ENCODE data around the gene SIVA1. TPM values are rescaled to one million over a fixed set of nuclear protein-coding genes. Genes with fewer than 3 reads are reported as not detected.

The SIVA1 gene
- total and polyA plus RNA-seq, 2 of the 4 experiments (the other 2 are of a cell fraction): 166 to 184 TPM

DNA sequence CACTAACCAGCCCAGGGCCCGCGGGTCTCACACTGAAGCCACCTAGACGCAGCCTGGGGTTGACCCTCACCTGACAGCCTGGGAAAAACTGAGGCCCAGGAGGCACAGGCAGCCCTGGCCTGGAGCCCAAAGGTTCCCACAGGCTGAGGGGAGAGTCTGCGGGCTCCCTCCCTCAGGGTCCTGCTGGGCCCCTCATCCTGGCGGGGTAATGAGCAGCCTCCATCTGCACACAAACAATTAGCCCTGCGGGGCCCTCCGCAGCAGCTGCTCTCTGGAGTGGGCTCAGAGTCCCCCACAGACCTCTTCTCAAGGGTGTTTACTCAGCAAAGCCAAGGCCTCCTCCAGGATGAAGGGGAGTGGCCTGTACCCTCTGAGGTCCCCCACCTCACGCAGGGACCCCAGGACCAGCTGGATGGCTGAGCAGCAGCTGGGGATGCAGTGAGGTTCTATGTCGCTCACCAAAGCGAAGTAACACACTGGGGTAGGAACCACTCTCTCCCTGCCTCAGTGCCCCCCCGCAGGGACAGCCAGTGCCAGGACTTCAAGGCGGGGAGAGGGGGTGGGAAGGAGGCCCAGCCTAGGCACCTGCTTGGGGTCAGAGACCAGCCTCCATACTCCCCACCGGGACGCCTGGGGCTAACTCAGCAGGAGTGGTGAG is 35.3 kb downstream of the SIVA1 start:
- ChIA-PET CTCF (no interaction called here), POLR2A (ENCODE audit: unreplicated experiment) (no interaction called here)
- Histone ChIP-seq H3K18ac (ENCODE audit: low read depth, low read length) (no peak overlapping the region), H2BK5ac (ENCODE audit: low read depth, low read length, poor library complexity, severe bottlenecking) (no peak overlapping the region), H4K5ac (ENCODE audit: low read depth, low read length) (no peak overlapping the region), H2AK9ac (replicated peaks; ENCODE audit: low read depth, low read length, poor library complexity) (no peak overlapping the region), H3K9ac (ENCODE audit: low read depth, low read length) (no peak overlapping the region), H2BK120ac (ENCODE audit: low read depth, low read length) (no peak overlapping the region), H3K4me3 (ENCODE audit: insufficient read depth, low read depth, low read length) (no peak overlapping the region), H3K4me1 (ENCODE audit: control insufficient read depth, insufficient read depth, low read length) (peaks cover 6% of the 10 kb centered on the region; the same call in 1 of the 2 replicates), H2AK5ac (ENCODE audit: low read depth, low read length) (no peak overlapping the region), H2BK20ac (ENCODE audit: low read depth, low read length) (no peak overlapping the region), H3K27ac (ENCODE audit: insufficient read depth, low read length) (no peak overlapping the region), H2BK15ac (ENCODE audit: low read depth, low read length) (no peak overlapping the region), H3K9me1 (ENCODE audit: insufficient read depth, low read length) (no peaks in the 10 kb centered on the region), H3K56ac (ENCODE audit: extremely low read depth, insufficient read depth, low read length) (no peak overlapping the region), H3K4me2 (ENCODE audit: low read depth, low read length) (no peak overlapping the region), H4K91ac (ENCODE audit: insufficient read depth, low read depth, low read length) (no peak overlapping the region), H3K14ac (replicated peaks; ENCODE audit: low read depth, low read length) (no peak overlapping the region), H3K9me3 (ENCODE audit: control insufficient read depth, insufficient read depth, low read length) (no peaks in the 10 kb centered on the region), H3K23ac (ENCODE audit: low read depth, low read length) (no peak overlapping the region), H3K27me3 (ENCODE audit: control insufficient read depth, insufficient read depth, low read length) (no peaks in the 10 kb centered on the region), H4K20me1 (ENCODE audit: insufficient read depth, low read length) (peaks cover 94% of the 10 kb centered on the region), H4K8ac (ENCODE audit: low read depth in 2 of 2, low read length in 2 of 2) (no peak overlapping the region), H3K79me1 (ENCODE audit: low read depth in 1 of 2, low read length in 2 of 2) (peaks cover 9 to 65% of the 10 kb centered on the region in 2 experiments; a peak in 3 of 4 replicates), H2AFZ (replicated peaks; ENCODE audit: low read length, poor library complexity) (no peak overlapping the region), H3K36me3 (ENCODE audit: control insufficient read depth, insufficient read depth, low read length) (peaks cover 46% of the 10 kb centered on the region), H3K4ac (ENCODE audit: low read depth, low read length) (no peak overlapping the region)
- 94% methylated on average over 3 of the region's 14 CpGs; no CpG with 5 or more reads in 1 of the 2 experiments for WGBS, 2 experiments (ENCODE audit: extremely low coverage in 2 of 2, insufficient read length in 1 of 2)
- no TSS peak for BruUV-seq (replicated peaks)
- ATAC-seq (ENCODE audit: low read depth) (no peak), DNase-seq (no peak)
- TF ChIP-seq NFE2L2 (IDR thresholded peaks at IDR 0.05; ENCODE audit: low read depth, low read length): no peak
- no peak for TF ChIP-seq MXI1 (IDR thresholded peaks at IDR 0.05; ENCODE audit: borderline replicate concordance, low read depth, low read length)
- dilution Hi-C loops (cut with HindIII; ENCODE audit: low sequenced_read_pairs, unreplicated experiment): no loop called here
- in situ Hi-C loops (cut with MboI; ENCODE audit: low sequenced_read_pairs): no loop called here
- intact Hi-C loops (cut with micrococcal nuclease): no loop called here
